ENCODE results near the gene IL6.

- TF ChIP-seq POLR2AphosphoS5 (IDR thresholded peaks at IDR 0.05) (no peak), CTCF (IDR thresholded peaks at IDR 0.05; ENCODE audit: poor library complexity, severe bottlenecking) (no peak)
Observed at GRCh38 chr7:22726907-22727713, at the start of gene IL6.

All from neural cell (in vitro differentiated cells).